Activated T-cell treated with anti-CD3 and anti-CD28 coated beads for 4 hours (primary cell): ENCODE results near the gene TCAF1.
"Not testable (repeated sequence)": the region's sequence is repeated elsewhere in the genome, so short reads cannot be mapped to it uniquely, and the experiment has no call there.

Source experiments
- DNase-seq: peaks from one replicate; pipeline ENCODE4 v3.0.0-alpha.2; 2020

TCAF1 gene

DNA sequence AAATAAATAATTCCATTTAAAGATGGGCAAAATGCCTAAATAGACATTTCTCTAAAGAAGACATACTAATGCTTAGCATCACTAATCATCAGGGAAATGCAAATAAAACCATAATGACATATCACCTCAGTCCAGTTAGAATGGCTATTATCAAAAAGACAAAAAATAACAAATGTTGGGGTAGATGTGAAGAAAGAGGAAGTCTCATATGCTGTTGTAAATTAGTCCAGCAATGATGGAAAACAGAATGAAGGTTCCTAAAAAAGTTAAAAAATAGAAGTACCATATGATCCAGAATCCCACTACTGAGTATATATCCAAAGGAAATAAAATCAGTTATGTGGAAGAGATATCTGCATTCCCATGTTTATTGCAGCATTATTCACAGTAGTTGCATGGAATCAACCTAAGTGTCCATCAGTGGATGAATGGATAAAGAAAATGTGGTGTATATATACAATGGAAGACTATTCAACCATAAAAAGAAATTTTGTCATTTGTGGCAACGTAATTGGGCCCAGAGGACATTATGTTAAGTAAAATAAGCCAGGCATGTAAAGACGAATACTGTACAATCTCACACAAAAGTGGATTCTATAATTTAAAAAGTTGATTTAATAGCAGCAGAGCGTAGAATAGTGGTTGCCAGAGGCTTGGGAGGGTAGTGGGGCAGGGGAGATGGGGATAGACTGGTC lies 52.0 kb downstream of the TCAF1 start:
- no peak for DNase-seq

DNA sequence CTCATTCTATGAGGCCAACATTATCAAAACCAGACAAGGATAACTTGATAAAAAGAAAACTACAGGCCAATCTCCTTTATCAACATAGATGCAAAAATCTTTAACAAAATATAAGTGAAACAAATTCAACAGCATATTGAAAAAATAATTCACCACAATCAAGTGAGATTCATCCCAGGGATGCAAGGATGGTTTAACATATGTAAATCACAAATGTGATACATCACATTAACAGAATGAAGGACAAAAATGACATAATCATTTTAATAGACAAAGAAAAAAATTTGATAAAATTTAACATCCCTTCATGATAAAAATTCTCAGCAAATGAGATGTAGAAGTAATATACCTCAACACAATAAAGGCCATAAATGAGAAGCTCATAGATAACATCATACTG lies 53.8 kb downstream of the TCAF1 start:
- DNase-seq, result no peak

DNA sequence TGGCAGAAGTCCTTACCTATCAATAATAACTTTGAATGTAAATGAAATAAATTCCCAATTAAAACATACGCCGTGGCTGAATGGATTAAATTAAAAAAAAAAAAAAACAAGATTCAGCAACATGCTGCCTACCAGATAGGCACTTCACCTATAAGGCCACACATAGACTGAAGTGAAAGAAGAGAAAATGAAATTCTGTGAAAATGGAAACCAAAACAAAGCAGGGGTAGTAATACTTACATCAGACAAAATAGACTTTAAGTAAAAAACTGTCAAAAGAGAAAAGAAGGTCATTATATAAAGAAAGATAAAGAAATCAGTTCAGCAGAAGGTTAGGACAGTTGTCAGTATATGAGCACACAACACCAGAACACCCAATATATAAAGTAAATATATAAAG lies 55.3 kb downstream of the TCAF1 start:
- DNase-seq, result no peak

DNA sequence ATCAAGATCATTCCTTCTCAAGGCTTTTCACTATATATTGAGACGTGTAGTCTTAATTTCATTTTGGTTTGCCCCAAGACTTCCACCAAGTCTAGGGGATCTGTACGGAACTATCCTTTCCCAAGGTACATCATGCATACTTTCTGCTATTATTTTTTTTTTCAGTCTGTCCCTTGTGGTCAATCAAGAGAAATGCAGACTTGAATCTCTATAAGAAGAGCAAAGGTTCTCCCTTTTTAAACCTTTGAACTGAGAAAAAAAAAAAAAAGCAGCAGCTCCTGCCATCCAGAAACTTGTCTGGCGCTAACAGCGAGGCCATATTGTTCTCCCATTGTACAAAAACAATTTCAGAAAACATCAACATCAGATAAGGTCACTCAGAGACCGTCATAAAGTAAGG lies 60.3 kb downstream of the TCAF1 start:
- not testable (repeated sequence) for DNase-seq

DNA sequence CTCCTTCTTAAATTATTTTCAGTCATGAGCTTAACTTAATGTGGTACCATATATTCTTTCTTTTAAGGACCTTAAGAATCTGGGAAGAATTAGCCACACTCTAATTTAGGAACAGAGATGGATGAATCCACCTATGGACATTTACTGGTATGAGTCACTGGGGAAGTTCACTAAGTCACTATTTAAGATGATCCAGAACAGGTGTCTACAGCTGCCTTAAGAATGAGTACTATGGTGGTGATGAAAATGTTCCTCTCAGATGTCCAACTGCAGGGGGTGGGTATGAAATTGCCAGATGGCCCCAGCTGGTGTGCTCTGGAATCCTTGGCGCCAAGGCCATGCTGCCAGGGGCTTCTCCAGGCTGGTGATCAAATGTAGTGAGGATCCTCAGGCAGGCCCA lies 61.9 kb downstream of the TCAF1 start:
- not testable (repeated sequence) for DNase-seq

DNA sequence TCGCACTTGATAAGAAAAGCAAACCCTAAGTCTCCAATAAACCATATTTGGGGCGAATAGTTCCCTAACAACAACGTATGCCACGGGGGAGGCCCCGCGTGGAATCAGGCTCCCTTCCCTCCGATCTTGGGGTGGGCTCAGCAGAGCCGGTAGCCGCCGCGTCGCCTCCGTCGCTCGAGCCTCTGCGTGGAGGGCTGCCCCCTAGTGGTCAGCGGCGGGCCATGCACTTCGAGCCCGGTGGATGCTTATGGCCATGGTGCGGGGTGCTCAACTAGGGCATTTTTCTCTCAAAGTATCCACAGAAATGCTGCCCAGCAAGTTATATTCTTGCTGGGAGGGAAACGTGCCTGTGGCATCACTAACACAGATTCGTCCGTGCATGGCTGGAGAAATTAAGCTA lies 64.8 kb downstream of the TCAF1 start:
- peak; percentile 97 for DNase-seq

DNA sequence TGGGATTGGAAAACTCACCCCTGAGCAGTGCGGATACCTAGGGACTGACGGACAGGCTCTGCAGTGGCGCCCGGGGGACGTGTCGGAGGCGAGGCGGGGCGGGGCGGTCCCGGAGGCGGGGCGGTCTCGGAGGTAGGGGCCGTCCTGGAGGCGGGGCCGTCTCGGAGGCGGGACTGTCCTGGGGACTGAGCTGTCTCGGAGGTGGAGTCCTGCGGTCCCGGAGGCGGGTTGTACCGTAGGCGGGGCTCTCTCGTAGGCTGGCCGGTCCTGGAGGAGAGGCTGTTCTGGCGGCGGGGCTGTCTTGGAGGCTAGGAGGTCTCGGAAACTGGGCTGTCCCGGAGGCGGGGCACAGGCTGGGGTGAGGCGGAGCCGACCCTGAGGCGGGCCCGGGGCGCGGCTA lies 65.4 kb downstream of the TCAF1 start:
- DNase-seq, result peak; percentile 84

DNA sequence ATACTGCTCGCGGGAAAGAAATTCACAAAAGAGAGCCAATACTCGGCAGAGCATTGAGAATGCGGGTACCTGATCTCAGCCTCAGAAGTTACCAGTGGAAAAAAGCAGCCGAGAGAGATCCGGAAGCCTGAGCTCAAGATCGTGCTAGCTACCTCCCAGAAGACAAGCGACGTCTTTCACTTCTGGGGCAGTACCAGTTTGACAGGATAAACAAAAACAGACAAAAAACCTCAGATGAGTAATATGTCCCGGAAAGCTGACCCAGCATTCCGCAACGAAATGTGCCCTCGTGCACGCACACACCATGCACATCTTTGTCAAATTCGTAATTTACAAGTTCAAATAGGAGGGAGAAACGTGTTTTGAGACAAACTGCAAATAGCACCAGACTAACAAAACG lies 65.9 kb downstream of the TCAF1 start:
- not testable (repeated sequence) for DNase-seq

DNA sequence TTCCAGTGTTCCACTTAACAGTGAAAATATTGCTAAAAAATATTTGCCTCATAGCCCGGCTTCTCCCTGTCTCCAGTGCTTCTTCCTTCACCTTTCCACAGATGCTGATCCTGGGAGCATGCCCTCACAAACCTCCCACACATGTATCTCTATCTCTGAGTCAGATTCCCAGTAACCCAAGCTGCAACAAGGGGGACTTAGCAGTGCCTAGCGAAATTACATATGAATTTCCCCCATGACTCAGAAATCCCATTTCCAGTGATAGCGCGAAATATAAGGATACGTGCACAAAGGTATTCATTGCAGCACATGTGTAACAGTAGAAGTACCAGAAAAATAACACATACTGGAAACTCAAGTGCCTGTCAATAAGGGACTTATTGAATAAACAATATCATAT lies 75.4 kb downstream of the TCAF1 start:
- not testable (repeated sequence) for DNase-seq

DNA sequence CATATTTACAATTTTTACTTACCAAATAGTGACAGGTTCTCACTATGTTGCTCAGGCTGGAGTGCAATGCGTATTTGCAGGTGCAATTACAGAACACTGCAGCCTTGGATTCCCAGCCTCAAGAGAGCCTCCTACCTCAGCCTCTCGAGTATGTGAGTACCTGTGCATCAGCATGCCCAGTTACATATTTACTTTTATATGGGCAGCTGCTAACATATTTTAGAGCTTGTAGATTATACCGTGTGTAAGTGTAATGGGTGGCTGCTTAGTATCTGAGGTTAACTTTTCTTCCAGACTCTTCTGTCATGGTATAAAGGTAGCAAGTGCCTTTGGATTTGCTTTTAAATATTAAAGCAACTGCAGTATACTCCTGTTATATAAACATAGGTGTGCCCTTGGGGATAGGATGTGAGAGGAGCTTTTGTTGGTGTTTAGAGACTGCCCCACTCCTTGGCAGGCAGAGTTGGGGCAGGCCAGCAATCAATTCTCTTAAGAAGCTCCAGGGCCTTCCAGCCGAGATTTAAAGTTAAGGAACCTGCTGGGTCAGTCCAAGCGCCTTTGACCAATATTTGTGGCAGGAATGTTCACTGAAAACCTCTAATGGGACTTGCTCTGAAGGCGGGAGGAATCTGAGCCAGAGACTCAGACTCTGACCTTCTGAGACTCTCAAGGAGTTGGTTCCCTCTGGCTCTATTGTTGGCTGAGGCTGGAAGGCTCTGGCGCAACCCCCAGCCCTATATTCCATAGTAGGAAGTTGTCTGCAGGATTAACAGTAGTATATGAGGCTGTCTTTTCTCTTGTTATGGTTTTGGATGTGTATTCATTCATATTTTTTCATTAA lies 77.5 kb downstream of the TCAF1 start:
- DNase-seq, result not testable (repeated sequence)

DNA sequence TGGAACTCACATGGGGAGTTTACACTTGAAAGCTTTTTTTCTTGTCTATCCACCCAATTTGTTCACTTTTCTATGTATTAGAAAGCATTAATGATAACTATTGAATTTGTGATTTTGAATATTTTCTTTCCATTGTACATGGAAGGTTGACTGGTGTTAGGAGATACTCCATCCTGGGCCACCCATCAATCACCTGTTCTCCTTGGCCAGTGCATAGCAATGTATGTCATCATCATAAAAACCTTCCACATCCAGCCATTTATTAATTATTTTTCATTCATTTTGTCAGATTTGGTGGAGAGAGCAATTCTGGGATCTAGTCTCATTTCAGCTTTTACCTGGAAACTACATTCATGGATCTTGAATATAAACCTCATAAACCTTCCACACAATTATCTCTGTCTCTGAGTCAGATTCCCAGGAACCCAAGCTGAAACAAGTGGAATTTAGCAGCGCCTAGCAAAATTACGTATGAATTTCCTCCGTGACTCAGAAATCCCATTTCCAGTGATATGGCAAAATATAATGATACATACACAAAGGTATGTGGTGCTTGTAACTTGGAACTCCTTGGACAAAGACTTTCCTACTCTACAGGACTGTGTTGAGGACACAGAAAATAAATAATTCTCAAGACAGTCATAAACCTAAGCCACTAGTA lies 78.2 kb downstream of the TCAF1 start:
- not testable (repeated sequence) for DNase-seq

DNA sequence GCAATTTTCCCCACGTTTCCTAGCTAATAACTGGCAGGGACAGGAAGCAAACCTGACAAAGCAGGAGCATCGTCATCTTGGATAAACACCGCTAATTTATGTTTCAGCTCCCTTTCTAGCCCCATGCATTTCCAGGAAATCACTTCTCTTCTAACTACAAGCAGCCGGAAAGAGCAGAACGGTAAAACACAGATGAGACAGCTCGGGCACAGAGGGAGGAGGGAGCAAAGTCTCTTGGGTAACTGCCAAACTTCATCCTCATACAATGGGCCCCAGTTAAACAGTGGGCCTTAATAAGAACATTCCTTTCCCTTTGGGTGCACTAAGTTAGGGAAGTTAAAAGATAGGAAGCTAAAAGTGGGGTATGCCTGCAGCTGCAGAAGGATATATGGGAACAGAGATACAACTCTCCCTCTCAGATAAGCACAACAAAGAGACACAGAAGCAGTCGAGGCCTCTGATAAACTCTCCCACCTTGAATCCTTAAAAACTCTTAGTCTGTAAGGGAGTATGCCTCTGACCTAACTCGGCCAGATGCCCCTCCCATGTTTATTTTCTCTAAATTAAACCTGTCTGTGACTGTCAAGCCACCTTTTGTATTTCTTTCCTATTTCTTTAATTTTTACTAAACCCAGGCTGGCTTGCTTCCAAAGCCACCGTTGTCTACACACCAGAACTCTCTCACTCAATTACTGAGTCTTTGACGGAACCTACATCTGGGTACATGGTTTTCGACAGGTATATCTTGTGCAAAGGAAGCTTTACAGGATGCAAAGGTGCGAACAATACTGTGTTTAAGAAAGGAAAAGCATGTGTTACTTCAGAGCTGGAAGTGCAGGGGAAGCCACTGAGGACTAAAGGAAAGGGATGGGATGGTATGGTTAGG lies 80.3 kb downstream of the TCAF1 start:
- not testable (repeated sequence) for DNase-seq

DNA sequence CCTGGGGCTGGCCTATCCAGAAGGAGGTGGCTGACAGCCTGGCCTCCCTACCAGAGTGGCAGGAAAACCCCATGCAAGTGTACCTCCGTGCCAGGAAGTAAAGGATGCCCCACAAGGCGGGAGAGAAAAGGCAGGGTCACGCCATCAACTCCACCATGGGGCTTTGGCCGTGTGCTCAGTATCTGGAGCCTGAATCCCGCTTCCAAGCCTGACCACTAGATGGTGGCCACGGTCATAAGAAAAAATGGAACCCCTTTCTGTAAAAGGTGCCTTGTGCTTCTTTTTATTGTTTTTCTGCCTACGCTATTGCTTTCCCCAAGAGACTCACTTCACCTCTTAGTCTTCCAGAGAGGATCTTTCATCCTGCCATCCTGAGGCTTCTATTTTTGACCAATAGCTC lies 84.1 kb downstream of the TCAF1 start:
- not testable (repeated sequence) for DNase-seq

DNA sequence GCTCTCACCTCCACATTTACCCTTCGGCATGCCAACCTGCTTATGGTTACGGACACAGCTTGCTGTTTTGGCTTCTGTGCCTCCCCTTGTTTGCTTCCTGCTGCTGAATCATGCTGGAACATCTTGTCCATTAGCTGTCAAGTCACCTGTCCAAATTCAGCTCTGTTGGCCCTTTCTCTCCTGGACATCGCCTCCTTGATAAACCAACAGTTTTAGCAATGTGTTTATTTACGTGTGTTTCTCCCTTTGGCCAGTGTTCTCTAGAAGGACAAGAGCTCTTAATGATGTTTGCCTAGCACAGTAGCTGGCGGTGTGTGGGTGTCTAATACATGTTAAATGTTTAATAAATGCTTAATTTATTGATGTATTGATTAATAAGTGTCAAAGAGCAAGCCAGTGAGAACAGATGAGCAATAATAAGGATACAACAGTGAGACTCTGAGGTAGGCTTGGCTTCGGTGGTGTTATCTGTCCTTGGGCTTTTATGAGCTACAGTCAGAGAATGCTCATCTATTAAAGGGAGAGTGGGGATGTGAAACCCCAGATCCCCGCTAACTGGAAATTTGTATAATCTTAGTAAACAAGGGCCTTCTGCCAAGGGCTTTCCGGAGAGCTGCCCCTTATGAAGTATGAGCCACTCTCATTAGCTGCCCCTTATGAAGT lies 85.4 kb downstream of the TCAF1 start:
- not testable (repeated sequence) for DNase-seq

DNA sequence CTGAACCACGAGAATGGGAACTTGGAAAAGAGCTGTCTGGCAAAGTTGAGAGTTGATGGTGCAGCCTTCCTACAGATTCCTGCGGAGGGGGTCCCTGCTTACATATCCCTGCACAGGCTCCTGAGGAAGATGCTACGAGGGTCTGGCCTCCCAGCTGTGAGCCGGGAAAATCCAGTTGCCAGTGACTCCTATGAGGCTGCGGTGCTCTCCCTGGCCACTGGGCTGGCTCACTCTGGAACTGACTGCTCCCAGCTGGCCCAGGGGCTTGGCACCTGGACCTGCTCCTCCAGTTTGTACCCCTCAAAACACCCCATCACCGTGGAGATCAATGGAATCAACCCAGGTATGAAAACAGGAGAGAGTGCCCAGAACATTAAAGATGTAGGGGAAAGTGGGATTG lies 91.3 kb downstream of the TCAF1 start:
- not testable (repeated sequence) for DNase-seq

DNA sequence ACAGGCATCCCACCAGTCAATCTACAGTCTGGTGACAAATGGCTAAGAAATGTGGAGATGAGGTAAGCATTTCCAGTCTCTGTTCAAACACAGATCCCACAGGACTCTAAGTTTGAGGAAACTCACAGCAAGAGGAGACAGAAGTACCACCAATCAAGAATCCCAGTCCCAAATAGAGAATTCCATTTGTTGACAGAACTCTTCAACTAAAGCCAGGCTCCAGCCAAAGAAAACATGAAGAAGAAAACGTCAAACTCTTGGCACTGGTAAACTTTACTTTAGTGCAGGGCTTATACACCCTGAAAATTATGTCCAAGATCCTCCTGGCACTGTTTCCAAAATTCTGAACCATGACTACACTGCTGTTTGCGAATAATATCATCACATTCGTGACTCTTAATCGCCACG lies 95.3 kb downstream of the TCAF1 start:
- not testable (repeated sequence) for DNase-seq
